HG03442 (cell line): ENCODE data around the gene PGAP6.
A peak's percentile ranks its signal among the peaks of the same experiment; 100 is the strongest.
"Not testable (repeated sequence)": the region's sequence is repeated elsewhere in the genome, so short reads cannot be mapped to it uniquely, and the experiment has no call there.

Source experiments
- ATAC-seq: cut with Tn5 transposase; IDR thresholded peaks from one replicate; pipeline ENCODE4 v1.9.1; 2021; ENCODE audit warnings: mild to moderate bottlenecking, moderate library complexity; ENCODE audit not compliant: unreplicated experiment

Gene PGAP6, protein sequence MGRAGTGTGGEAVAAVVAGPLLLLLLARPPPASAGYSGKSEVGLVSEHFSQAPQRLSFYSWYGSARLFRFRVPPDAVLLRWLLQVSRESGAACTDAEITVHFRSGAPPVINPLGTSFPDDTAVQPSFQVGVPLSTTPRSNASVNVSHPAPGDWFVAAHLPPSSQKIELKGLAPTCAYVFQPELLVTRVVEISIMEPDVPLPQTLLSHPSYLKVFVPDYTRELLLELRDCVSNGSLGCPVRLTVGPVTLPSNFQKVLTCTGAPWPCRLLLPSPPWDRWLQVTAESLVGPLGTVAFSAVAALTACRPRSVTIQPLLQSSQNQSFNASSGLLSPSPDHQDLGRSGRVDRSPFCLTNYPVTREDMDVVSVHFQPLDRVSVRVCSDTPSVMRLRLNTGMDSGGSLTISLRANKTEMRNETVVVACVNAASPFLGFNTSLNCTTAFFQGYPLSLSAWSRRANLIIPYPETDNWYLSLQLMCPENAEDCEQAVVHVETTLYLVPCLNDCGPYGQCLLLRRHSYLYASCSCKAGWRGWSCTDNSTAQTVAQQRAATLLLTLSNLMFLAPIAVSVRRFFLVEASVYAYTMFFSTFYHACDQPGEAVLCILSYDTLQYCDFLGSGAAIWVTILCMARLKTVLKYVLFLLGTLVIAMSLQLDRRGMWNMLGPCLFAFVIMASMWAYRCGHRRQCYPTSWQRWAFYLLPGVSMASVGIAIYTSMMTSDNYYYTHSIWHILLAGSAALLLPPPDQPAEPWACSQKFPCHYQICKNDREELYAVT

DNA sequence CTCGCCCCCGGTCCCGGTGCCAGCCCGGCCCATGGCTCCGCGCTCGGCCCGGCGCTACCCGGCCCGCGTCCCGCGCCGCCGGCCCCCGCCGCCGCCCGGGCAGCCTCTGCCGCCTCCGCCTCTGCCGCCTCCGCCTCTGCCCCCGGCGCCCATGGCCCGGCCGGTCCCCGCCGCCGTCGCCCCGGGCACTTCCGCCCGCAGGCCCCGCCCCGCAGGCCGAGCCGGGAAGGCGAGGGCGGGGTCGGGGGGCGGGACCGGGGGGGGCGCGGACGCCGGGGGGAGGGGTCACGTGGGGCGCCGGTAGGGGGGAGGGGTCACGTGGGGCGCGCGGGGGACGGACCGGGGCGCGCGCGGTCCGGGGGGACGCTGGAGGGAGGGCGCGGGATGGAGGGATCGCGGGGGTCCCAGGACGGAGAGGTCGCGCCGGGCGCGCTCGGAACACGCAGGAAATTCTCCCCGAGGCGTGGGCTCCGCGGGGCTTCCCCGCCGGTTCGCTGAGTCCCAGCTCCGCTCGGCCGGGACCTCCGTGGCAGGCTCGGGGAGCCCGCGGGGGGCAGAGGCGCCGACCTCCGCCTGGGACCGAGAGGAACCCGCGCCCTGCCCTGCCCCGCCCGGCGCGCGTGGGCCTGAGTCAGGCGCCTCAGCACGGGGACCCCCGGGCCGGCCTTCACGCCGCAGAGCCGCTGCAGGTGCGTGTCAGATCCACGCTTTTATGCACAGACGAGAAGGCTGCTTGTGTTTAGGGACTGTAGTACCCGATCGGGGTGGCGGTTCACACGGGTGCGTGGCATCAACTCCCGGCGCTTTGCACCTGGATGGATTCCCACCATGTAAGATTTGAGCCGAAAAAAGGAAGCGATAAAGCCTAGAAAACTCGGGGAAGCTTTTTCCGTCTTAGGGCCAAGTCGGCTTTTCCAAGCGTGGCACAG is at the start of gene PGAP6:
Gene PGAP6 (minus strand): TSS at position 190 of the 929 bp plus-strand sequence. CDS start 157 bp downstream, at position 33.
- ATAC-seq = peak; percentile 61

DNA sequence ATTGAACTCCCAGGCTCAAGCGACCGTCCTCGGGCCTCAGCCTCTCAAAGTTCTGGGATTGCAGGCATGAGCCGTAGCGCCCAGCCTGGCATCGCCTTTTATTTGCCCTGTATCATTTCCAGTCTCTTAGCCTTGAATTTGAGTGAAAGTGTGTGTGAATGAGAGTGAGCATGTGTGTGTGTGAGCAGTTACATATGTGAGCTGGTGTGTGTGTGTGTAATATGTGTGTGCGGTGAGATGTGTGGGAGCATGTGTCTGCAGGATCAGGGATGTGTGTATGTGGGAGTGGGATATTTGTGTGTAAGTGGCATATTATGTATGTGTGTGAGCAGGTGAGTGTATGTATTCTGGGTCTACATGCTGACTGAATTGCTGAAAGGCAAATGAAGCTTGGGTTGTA is 49.1 kb upstream of the PGAP6 start:
- ATAC-seq = no peak

DNA sequence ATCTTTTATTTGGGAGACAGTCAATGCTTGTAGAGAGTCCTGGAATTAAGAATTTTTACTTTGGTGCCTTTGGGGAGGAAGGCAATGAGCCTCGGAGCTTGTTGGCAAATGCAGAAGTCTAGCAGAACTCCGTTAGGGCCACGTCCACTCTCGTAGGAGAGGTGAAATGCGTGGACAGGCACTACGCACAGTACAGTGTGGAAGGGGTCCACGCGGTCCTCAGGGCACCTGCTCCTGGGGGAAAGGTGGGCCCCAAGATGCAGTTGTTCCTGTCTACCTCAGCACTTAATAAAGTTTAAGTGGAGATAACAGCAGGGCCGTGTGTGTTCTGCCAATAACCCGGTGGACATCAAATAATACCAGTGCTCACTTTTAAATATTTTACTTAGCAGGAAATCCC is 45.5 kb upstream of the PGAP6 start:
- no peak for ATAC-seq

DNA sequence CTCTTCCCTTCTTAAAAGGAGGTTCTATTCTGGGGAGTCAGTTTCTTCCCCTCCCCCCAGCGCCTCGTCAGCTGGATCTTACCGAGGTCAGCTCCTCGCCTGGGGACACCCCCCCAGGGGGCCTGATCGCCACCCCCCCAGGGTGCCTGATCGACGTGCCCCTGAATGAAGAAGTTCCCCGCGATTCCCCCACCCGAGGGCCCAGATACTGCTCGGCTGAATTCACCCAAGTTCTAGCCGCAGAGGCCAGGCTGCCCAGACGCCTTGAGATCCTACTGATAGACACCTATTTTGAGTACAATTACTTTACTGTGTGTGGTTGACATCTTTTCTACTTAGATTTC is 45.1 kb upstream of the PGAP6 start:
- no peak for ATAC-seq

DNA sequence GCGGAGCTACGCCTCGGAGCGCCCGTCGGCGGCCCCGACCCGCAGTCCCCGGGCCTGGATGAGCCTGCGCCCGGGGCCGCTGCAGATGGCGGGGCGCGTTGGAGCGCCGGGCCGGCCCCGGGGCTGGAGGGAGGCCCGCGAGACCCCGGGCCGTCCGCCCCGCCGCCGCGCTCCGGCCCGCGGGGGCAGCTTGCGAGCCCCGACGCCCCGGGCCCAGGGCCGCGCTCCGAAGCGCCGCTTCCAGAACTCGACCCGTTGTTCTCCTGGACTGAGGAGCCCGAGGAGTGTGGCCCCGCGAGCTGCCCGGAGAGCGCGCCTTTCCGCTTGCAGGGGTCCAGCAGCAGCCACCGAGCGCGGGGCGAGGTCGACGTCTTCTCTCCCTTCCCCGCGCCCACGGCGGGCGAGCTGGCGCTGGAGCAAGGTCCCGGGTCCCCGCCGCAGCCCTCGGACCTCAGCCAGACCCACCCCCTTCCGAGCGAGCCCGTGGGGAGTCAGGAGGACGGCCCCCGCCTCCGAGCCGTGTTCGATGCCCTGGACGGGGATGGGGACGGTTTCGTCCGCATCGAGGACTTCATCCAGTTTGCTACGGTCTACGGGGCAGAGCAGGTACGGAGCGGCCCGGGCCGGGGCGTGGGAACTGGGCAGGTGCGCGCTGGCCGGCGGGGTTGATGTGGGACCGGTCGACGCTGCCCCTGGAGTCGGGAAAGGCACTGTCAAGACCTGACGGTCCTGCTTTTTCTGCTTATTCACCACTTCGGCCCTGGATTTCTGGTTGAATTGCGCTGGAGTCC is 44.5 kb upstream of the PGAP6 start:
- no peak for ATAC-seq

DNA sequence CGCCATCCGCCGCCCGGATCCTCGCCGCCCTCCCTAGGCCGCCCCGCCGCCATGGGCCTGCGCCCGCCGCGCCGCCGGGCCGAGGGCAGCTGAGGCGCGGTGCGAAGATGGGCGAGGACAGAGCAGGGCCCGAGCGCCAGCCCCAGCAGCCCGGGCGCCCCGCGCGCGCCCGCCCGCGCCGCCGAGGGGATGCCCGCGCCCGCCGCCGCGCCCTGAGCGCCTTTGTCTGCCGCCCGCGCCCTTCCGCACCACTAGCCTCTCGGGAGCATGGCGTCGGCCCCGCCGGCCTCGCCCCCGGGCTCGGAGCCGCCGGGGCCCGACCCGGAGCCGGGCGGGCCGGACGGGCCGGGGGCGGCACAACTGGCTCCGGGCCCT is 43.9 kb upstream of the PGAP6 start:
- ATAC-seq = peak; percentile 36

DNA sequence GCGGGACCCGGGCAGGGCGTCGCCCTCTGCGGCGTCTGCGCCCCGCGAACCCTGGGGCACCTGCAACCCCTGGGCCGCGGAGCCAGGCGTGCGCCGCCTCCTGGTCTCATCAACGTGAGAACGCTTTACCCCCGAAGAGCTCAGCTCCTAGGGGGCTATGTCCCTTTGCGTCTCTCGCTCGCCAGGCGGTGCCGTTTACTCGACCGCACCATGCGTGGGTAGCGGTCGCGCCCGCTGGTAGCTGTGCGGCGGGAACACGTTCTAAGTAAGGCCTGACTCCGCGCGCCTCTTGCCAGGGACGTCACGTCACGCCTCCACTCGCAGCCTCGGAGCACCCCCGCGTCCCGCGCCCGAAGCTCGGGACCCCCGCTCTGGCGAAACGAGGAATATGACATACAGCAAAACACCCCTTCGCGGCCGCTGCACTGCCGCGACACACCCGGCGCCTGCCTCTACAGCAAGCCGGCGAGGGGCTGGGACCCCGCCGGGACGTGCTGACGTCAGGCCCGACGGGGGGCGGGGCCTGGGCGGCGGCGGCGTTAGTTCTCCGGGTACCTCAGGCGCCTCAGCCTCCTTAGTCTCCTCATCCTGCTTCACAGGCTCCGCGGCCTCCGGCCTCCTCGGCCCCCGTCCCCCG is 43.4 kb upstream of the PGAP6 start, which contains the start of gene RAB11FIP3:
Gene RAB11FIP3 (plus strand): TSS at position 568 of the 637 bp plus-strand sequence. CDS start 358 bp downstream, outside the sequence.
- ATAC-seq = peak; percentile 77

DNA sequence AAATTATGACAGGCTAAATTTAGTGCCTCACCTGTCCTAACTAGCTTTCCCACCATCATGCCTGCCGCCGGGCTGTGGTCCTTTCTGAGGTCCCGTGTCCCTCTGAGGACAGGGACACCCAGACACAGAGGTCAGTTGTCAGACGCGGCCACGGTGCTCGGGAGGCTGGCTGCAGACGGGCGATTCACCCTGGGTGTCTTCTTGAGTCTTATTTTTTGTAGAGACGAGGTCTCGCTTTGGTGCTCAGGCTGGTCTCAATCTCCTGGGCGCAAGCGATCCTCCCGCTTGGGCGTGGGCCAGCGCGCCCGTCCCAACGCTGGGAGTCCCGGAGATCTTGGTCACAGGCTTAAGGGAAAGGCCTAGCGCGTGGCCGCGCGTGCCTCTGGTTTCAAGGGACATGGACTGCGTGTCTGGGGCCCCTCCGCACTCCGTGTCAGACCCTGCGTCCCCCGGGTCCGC is 42.9 kb upstream of the PGAP6 start:
- ATAC-seq = no peak

DNA sequence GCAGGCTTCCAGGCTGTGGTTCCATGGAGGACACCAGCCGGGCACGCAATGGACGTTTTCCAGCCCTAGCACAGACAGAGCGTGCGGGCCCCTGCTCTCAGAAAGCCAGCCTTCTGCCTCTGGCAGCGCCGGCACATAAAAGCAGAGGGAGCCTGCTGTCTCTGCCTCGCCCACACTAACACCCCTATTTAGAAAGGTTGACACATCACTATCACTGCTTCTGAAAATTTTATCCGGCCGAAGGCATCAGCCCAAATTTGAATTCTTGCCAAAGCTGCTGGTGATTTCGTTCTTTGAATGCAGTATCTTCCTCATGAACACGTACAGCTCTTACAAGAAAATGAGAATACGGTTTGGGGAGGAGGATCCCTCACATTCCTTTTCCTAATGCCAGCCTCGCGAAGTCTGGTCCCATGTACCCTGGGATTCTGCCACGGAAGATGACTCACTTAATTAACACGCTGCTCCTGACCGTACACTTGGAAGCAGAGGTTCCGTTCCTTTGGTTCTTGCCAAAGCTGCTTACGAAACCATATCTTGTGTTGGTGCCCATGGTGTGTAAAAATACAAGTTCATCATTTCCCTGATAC is 42.4 kb upstream of the PGAP6 start:
- no peak for ATAC-seq

DNA sequence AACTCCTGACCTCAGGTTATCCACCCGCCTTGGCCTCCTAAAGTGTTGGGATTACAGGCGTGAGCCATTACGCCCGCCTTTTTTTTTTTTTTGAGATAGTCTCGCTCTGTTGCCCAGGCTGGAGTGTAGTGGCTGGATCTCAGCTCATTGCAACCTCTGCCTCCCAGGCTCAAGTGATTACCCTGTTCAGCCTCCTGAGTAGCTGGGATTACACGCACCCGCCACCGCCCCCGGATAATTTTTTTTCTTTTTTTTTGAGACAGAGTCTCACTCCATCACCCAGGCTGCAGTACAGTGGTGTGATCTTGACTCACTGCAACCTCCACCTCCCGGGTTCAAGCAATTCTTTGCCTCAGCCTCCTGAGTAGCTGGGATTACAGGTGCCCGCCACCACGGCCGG is 40.4 kb upstream of the PGAP6 start:
- not testable (repeated sequence) for ATAC-seq

DNA sequence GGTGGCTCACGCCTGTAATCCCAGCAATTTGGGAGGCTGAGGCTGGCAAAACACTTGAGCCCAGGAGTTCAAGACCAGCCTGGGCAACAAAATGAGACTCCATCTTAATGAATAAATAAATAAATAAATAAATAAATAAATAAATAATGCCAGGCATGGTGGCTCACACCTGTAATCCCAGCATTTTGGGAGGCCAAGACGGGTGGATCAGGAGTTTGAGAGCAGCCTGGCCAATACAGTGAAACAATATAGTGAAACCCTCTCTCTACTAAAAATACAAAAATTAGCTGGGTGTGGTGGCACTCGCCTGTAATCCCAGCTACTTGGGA is 33.4 kb upstream of the PGAP6 start:
- ATAC-seq = not testable (repeated sequence)

DNA sequence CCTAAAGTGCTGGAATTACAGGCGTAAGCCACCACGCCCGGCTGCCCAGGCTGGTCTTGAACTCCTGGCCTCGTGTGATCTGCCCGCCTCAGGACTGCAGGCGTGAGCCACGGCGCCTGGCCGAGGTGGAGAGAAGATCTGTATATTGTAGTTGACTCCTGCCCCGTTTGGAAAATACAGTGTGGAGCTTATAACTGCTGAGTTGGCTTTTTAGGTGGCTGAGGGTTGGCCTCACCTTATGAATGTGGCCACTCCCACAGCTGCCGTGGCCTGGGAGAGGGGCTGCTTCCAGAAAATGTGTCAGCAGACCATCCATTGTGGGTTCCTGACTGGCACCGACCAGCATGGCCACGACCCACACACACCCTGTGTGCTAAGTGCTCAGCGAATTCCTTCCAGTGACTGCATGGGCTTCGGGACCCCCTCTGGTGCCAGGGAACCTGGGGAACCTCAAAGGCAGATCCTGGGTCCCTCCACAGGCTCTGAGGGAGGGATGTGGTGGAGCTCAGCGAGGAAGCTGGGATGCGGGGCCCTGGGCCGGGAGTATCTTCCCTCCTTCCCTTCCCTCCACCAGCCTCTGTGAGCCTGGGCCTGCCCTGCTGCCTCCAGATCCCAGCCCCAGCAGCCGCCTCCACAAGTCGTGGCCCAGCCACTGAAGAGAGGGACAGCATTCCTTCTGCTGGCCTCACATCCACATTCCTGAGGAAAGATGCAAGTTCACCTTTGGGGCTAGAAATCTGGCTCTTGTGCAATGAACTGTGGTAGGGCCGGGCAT is 32.8 kb upstream of the PGAP6 start:
- ATAC-seq = no peak

DNA sequence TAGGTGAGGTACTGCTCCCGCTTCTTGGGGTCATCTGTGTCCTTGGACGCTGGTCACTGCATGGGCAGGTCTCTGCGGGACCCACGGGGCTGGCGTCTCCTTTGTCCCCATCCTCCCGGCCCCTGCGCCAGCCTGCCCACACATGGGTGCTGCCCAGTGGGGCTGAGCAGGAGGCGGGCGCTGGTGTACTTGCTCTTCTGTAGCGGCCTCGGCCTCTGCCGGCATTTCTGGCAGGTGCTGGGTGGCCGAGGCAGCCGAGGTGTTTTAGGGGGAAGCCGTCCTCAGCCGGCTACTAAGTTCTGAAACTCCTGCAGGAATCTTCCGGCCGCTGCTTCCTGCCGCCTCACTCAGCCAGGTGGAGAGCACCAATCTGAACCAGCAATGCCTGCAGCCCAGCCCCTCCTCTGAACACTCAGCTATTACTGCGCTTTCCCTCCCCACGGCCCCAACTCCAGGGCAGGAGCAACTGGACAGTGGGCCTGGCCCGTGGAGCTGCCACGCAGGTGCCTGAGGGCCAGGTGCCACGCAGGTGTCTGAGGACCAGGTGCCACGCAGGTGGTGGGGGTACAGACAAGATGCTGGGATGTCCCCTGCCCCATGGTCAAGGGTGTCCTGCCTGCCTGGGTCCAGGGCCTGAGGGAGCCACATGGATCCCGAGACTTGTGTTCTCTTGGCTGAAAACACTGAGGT is 29.9 kb upstream of the PGAP6 start:
- no peak for ATAC-seq

DNA sequence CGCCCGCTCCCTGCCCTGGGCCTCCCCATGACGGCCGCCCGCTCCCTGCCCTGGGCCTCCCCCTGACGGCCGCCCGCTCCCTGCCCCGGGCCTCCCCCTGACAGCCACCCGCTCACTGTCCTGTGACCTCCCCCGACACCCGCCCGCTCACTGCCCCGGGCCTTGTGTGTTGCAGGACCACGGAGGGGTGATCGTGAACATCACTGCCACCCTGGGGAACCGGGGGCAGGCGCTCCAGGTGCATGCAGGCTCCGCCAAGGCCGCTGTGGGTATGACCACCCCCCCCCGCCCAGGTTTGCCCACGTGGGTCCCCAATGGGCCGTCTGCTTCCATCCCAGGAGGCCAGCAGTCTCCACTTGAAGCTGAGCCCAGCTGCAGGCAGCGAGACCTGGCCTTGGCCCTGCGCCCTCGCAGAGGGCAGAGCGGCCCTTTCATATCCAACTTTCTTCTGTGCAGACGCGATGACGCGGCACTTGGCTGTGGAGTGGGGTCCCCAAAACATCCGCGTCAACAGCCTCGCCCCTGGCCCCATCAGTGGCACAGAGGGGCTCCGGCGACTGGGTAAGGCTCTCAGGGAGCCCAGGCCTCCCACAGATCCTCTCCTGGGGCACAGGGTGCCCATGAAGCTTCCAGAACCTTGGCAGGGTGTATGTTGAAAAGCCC is 28.9 kb upstream of the PGAP6 start:
- ATAC-seq = no peak

DNA sequence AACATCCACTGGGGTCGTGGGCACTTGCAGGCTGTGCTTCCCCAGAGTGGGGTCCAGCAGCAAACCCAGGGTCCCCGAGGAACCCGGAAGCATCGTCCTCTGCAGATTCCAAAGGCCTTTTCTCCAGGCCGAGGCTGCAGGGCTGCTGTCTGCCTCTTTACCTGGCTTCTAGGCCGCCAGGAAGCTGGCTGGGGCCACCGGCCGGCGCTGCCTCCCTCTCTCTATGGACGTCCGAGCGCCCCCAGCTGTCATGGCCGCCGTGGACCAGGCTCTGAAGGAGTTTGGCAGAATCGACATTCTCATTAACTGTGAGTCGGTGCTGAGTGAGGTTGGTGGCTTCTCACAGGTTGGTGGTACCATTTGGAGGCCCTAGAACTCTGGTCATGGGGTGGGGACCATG is 25.5 kb upstream of the PGAP6 start:
- no peak for ATAC-seq

DNA sequence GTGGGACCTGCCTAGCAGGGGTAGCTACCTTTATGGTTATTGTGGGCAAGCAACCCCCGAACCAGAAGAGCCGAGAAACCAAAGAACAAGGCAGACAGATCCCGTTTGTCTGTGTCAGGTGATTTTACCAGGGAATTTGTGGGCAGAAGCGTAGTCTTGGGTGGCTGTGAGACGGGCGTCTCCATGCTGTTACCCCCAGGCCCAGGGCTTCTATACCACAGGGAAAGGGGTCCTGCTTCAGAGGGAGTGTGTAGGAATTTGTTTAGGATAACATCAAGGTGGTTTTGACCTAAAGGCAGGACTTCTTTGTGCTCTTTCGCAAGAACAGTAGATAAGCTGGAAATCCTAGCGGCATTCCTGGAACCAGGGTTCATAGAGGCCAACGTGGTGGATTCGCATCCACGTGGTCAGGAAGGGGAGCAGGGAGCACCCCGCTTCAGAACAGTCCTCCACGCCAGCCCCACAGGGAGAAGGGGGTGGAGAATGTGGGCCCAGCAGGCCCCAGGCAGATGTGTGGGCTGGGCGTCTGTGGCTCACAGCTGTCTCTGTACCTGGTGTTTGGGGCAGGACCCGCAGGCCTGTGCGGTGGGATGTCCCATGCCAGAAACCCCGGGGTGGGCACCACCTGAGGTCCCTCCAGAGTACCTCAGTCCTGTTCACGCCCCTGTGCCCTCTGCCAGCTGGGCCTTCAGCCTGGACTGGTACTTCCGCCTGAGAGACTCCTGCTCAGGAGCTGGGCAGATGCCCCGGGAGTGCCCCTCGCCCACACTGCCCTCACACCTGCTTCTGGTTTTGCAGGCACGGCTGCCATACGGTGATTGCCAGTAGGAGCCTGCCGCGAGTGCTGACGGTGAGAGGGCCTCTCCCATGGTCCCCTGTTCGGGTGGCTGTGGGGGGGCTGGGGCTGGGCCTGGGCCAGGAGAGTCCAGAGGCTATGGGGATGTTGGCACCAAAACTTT is 24.0 kb upstream of the PGAP6 start:
- ATAC-seq = no peak
